HCT116 (cell line): ENCODE measurements around the gene SLC43A3. TPM values are rescaled to one million over a fixed set of nuclear protein-coding genes. Genes with fewer than 3 reads are reported as not detected.

Experiments used
- ATAC-seq: fragments of 200-7000 bp; cut with Tn5 transposase; 2 replicates; pipeline ENCODE4 v1.9.1; 2020; ENCODE audit warnings: mild to moderate bottlenecking, moderate library complexity
- BruUV-seq: library from RNA; stranded (reverse); fragments of 400-500 nt; replicated peaks from 2 replicates; lab custom pipeline; 2021; lab: Mats Ljungman, UMichigan
- CTCF ChIA-PET: fragments of 300-600 bp; sonication (Branson Sonifier 250); formaldehyde crosslinking; loops from one replicate; lab custom pipeline; 2021; ENCODE audit warnings: antibody characterized with exemption; lab: Charles Lee
- POLR2A ChIA-PET: fragments of 300-600, 350-600 bp; sonication (Branson Sonifier 250); formaldehyde crosslinking; loops from one replicate; lab custom pipeline; 2021; ENCODE audit warnings: antibody characterized with exemption; lab: Charles Lee
- RAD21 ChIA-PET, 2 experiments: fragments of 300-600 bp; sonication (Branson Sonifier 250); formaldehyde crosslinking; loops; one replicate each; lab custom pipeline; 2023; ENCODE audit warnings: low total read pairs in 2 of 2; ENCODE audit not compliant: uncharacterized antibody in 2 of 2, unreplicated experiment in 2 of 2, low non-redundant PET in 1 of 2; lab: Charles Lee
- DNase-seq: peaks from one replicate; pipeline ENCODE4 v3.0.0-alpha.2; 2010; ENCODE audit warnings: low read depth, low spot score
- H2AFZ ChIP-seq: fragments of 200-600 bp; shearing (Covaris generic), sonication (generic); 2 replicates; pipeline ENCODE4 v1.6.1; 2017; ENCODE audit warnings: low read depth, mixed run types, mixed read lengths, antibody characterized with exemption, low read length; ENCODE audit not compliant: poor library complexity, severe bottlenecking
- H3K27ac ChIP-seq: 2 replicates; pipeline ENCODE4 v1.5.1; 2012; ENCODE audit warnings: low read depth, low read length
- H3K27me3 ChIP-seq: fragments of 200-600 bp; sonication (generic); 2 replicates; pipeline ENCODE4 v1.6.1; 2016; ENCODE audit warnings: mixed run types, low read length, mixed read lengths; ENCODE audit not compliant: insufficient read depth
- H3K36me3 ChIP-seq, 2 experiments: fragments of 200-500 bp in 1 of 2; fragments of 200-600 bp in 1 of 2; sonication (Bioruptor generic) in 1 of 2; sonication (generic) in 1 of 2; 2 replicates each; pipeline versions ENCODE4 v1.5.1 to v1.6.1; 2014 to 2016; ENCODE audit warnings: low read length in 2 of 2, inconsistent platforms in 1 of 2, mixed read lengths in 1 of 2, mixed run types in 1 of 2; ENCODE audit not compliant: insufficient read depth in 2 of 2, control insufficient read depth in 1 of 2
- H3K4me1 ChIP-seq, 2 experiments: fragments of 200-600 bp in 1 of 2; sonication (generic) in 1 of 2; 2 replicates each; pipeline versions ENCODE4 v1.5.1 to v1.6.1; 2012 to 2017; ENCODE audit warnings: low read length in 2 of 2, inconsistent platforms in 1 of 2, mild to moderate bottlenecking in 1 of 2, mixed read lengths in 1 of 2, mixed run types in 1 of 2, moderate library complexity in 1 of 2; ENCODE audit not compliant: insufficient read depth in 2 of 2, control insufficient read depth in 1 of 2
- H3K4me2 ChIP-seq: fragments of 200-600 bp; sonication (generic); 2 replicates; pipeline ENCODE4 v1.6.1; 2017; ENCODE audit warnings: mixed run types, low read length, mixed read lengths
- H3K4me3 ChIP-seq, 2 experiments: fragments of 200-600 bp in 1 of 2; sonication (generic) in 1 of 2; replicated peaks in 1 of 2; 2 replicates each; pipeline ENCODE4 v1.5.1; 2011 to 2016; ENCODE audit warnings: low read length in 2 of 2, control low read depth in 1 of 2, low read depth in 1 of 2, mild to moderate bottlenecking in 1 of 2, mixed read lengths in 1 of 2, mixed run types in 1 of 2
- H3K79me2 ChIP-seq: fragments of 200-600 bp; sonication (generic); 2 replicates; pipeline ENCODE4 v1.6.1; 2017; ENCODE audit warnings: mild to moderate bottlenecking, mixed run types, low read length, moderate library complexity, mixed read lengths; ENCODE audit not compliant: insufficient read depth
- H3K9ac ChIP-seq: fragments of 200-600 bp; sonication (generic); 2 replicates; pipeline ENCODE4 v1.6.1; 2016; ENCODE audit warnings: low read length, mixed read lengths
- H3K9me2 ChIP-seq: fragments of 200-600 bp; sonication (generic), shearing (Covaris generic); 2 replicates; pipeline ENCODE4 v1.6.1; 2017; ENCODE audit warnings: mixed run types, mild to moderate bottlenecking, moderate library complexity; ENCODE audit not compliant: insufficient read depth
- H3K9me3 ChIP-seq, 2 experiments: fragments of 200-500 bp in 1 of 2; fragments of 200-600 bp in 1 of 2; sonication (Bioruptor generic) in 1 of 2; sonication (generic) in 1 of 2; 2 replicates each; pipeline ENCODE4 v1.6.1; 2014 to 2017; ENCODE audit warnings: low read length in 2 of 2, mixed read lengths in 2 of 2, inconsistent platforms in 1 of 2, low read depth in 1 of 2, mild to moderate bottlenecking in 1 of 2, mixed run types in 1 of 2, moderate library complexity in 1 of 2; ENCODE audit not compliant: control insufficient read depth in 1 of 2, insufficient read depth in 1 of 2
- H4K20me1 ChIP-seq: fragments of 200-600 bp; sonication (generic), shearing (Covaris generic); 2 replicates; pipeline ENCODE4 v1.6.1; 2017; ENCODE audit warnings: mixed run types, mild to moderate bottlenecking, moderate library complexity; ENCODE audit not compliant: insufficient read depth
- CBX3 ChIP-seq: IDR thresholded peaks from 2 replicates; pipeline ENCODE4 v1.6.1; 2012; ENCODE audit warnings: low read depth
- CEBPB ChIP-seq: IDR thresholded peaks from 2 replicates; pipeline ENCODE4 v1.6.1; 2012; ENCODE audit warnings: low read depth
- EGR1 ChIP-seq: IDR thresholded peaks from 2 replicates; pipeline ENCODE4 v1.6.1; 2012; ENCODE audit warnings: low read depth
- ELF1 ChIP-seq: IDR thresholded peaks from 2 replicates; pipeline ENCODE4 v1.6.1; 2012; ENCODE audit warnings: low read depth, borderline replicate concordance
- EZH2 ChIP-seq: fragments of 200-600 bp; sonication (generic); IDR thresholded peaks from 2 replicates; pipeline ENCODE4 v1.6.1; 2017; ENCODE audit warnings: antibody characterized with exemption, mixed run types
- EZH2phosphoT487 ChIP-seq: fragments of 200-600 bp; IDR thresholded peaks from 2 replicates; pipeline ENCODE4 v1.6.1; 2018; ENCODE audit warnings: antibody characterized with exemption, borderline replicate concordance
- FOSL1 ChIP-seq: IDR thresholded peaks from 2 replicates; pipeline ENCODE4 v1.6.1; 2012; ENCODE audit warnings: low read depth
- JUND ChIP-seq: IDR thresholded peaks from 2 replicates; pipeline ENCODE4 v1.6.1; 2012
- POLR2A ChIP-seq: IDR thresholded peaks from 2 replicates; pipeline ENCODE4 v1.7.0; 2011; ENCODE audit warnings: borderline replicate concordance; ENCODE audit not compliant: insufficient read depth, insufficient read length; ENCODE audit errors: extremely low read depth
- POLR2AphosphoS5 ChIP-seq: IDR thresholded peaks from 2 replicates; pipeline ENCODE4 v1.6.1; 2011; ENCODE audit warnings: mild to moderate bottlenecking, low read depth, low read length, moderate library complexity
- RAD21 ChIP-seq: IDR thresholded peaks from 2 replicates; pipeline ENCODE4 v1.6.1; 2012; ENCODE audit warnings: low read depth, mild to moderate bottlenecking
- SP1 ChIP-seq: IDR thresholded peaks from 2 replicates; pipeline ENCODE4 v1.6.1; 2012; ENCODE audit warnings: low read depth
- TCF7L2 ChIP-seq: IDR thresholded peaks from 2 replicates; pipeline ENCODE4 v1.7.0; 2011; ENCODE audit warnings: borderline replicate concordance, inconsistent platforms; ENCODE audit not compliant: insufficient read depth, insufficient read length; ENCODE audit errors: extremely low read depth
- YY1 ChIP-seq: IDR thresholded peaks from 2 replicates; pipeline ENCODE4 v1.6.1; 2011; ENCODE audit warnings: low read length, low read depth, moderate library complexity, mild to moderate bottlenecking; ENCODE audit not compliant: insufficient replicate concordance; ENCODE audit errors: extremely low read depth
- ZFX ChIP-seq: fragments of 450-650 bp; IDR thresholded peaks from 2 replicates; pipeline ENCODE4 v1.6.1; 2017
- ZNF274 ChIP-seq: fragments of 200-500 bp; sonication (Bioruptor generic); IDR thresholded peaks from 2 replicates; pipeline ENCODE4 v1.6.1; 2014; ENCODE audit warnings: mild to moderate bottlenecking, low read depth, low read length, inconsistent platforms
- intact Hi-C: fragments of 100-400 bp; cut with micrococcal nuclease; formaldehyde crosslinking; loops from 2 replicates; pipeline ENCODE4 v1.10.0; 2022
- total RNA-seq: library from RNA; stranded (reverse); gene quantifications from one replicate; pipeline ENCODE4 v1.2.1, GENCODE V29; 2021; ENCODE audit not compliant: unreplicated experiment
- TF ChIP-seq, protein P1 (sequence below): IDR thresholded peaks from 2 replicates; pipeline ENCODE4 v1.6.1; 2012
- TF ChIP-seq, protein P2 (sequence below): IDR thresholded peaks from 2 replicates; pipeline ENCODE4 v1.6.1; 2012; ENCODE audit warnings: low read depth
- TF ChIP-seq, protein P3 (sequence below): IDR thresholded peaks from 2 replicates; pipeline ENCODE4 v1.6.1; 2012
- TF ChIP-seq, protein P4 (sequence below): IDR thresholded peaks from 2 replicates; pipeline ENCODE4 v1.6.1; 2011; ENCODE audit warnings: mild to moderate bottlenecking, low read length, moderate library complexity; ENCODE audit not compliant: insufficient replicate concordance; ENCODE audit errors: extremely low read depth

Gene SLC43A3
- total RNA-seq, 1 experiment from 2014 or later: 36.9 TPM

DNA sequence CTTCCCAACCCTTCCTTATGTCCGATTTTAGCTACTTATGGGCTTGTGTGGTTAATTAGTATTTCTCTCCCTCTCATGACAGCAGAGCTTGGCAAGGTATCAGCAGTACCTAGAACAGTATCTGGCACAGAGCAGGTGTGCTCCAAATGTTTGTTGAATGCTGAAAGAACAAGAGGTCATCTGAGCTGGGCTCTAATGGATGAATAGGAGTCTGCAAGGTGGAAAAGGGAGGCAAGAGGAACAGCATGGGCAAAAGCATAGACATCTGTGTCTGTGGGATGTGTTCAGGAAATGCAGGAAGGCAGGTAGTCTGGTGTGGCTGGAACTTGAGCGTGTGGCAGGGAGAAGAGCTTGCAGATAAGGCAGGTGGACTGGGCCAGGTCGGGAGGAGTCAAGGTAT lies 65.0 kb downstream of the SLC43A3 start:
- H3K27ac ChIP-seq: no peak overlapping the region
- H3K9me3 ChIP-seq: no peaks in the 10 kb centered on the region
- CTCF ChIA-PET: interaction anchor here (1.6 kb wide), 1 partner anchor 12 kb away, joined by 3 read pairs; no protein-coding TSS in a partner anchor
- H3K4me3 ChIP-seq: no peak overlapping the region
- no peak for DNase-seq
- 0 out of 2 replicates have a peak, but pooled peaks cover 5% of the 10 kb centered on the region for H3K27me3 ChIP-seq
- no peak overlapping the region for H3K9ac ChIP-seq
- RAD21 ChIA-PET: no interaction called here
- no peak for ATAC-seq
- H3K4me2 ChIP-seq: no peak overlapping the region
- intact Hi-C loops: no loop called here
- H3K79me2 ChIP-seq: no peaks in the 10 kb centered on the region
- no peaks in the 10 kb centered on the region for H3K9me2 ChIP-seq
- no TSS peak for BruUV-seq
- H3K4me1 ChIP-seq: no peaks in the 10 kb centered on the region
- TF ChIP-seq ZNF274 (no peak), TCF7L2 (no peak), SP1 (no peak), CBX3 (no peak), POLR2A (no peak), EGR1 (no peak), ZFX (no peak), ELF1 (no peak), FOSL1 (no peak), JUND (no peak), YY1 (no peak), CEBPB (no peak), EZH2 (no peak), EZH2phosphoT487 (no peak), POLR2AphosphoS5 (no peak), RAD21 (no peak)
- TF ChIP-seq, protein P1, sequence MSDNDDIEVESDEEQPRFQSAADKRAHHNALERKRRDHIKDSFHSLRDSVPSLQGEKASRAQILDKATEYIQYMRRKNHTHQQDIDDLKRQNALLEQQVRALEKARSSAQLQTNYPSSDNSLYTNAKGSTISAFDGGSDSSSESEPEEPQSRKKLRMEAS: no peak
- TF ChIP-seq, protein P2, sequence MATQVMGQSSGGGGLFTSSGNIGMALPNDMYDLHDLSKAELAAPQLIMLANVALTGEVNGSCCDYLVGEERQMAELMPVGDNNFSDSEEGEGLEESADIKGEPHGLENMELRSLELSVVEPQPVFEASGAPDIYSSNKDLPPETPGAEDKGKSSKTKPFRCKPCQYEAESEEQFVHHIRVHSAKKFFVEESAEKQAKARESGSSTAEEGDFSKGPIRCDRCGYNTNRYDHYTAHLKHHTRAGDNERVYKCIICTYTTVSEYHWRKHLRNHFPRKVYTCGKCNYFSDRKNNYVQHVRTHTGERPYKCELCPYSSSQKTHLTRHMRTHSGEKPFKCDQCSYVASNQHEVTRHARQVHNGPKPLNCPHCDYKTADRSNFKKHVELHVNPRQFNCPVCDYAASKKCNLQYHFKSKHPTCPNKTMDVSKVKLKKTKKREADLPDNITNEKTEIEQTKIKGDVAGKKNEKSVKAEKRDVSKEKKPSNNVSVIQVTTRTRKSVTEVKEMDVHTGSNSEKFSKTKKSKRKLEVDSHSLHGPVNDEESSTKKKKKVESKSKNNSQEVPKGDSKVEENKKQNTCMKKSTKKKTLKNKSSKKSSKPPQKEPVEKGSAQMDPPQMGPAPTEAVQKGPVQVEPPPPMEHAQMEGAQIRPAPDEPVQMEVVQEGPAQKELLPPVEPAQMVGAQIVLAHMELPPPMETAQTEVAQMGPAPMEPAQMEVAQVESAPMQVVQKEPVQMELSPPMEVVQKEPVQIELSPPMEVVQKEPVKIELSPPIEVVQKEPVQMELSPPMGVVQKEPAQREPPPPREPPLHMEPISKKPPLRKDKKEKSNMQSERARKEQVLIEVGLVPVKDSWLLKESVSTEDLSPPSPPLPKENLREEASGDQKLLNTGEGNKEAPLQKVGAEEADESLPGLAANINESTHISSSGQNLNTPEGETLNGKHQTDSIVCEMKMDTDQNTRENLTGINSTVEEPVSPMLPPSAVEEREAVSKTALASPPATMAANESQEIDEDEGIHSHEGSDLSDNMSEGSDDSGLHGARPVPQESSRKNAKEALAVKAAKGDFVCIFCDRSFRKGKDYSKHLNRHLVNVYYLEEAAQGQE: no peak
- TF ChIP-seq, protein P3, sequence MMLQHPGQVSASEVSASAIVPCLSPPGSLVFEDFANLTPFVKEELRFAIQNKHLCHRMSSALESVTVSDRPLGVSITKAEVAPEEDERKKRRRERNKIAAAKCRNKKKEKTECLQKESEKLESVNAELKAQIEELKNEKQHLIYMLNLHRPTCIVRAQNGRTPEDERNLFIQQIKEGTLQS: no peak
- TF ChIP-seq, protein P4, sequence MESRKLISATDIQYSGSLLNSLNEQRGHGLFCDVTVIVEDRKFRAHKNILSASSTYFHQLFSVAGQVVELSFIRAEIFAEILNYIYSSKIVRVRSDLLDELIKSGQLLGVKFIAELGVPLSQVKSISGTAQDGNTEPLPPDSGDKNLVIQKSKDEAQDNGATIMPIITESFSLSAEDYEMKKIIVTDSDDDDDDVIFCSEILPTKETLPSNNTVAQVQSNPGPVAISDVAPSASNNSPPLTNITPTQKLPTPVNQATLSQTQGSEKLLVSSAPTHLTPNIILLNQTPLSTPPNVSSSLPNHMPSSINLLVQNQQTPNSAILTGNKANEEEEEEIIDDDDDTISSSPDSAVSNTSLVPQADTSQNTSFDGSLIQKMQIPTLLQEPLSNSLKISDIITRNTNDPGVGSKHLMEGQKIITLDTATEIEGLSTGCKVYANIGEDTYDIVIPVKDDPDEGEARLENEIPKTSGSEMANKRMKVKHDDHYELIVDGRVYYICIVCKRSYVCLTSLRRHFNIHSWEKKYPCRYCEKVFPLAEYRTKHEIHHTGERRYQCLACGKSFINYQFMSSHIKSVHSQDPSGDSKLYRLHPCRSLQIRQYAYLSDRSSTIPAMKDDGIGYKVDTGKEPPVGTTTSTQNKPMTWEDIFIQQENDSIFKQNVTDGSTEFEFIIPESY: no peak
- H4K20me1 ChIP-seq: no peaks in the 10 kb centered on the region
- POLR2A ChIA-PET: no interaction called here
- no peak overlapping the region for H2AFZ ChIP-seq
- no peaks in the 10 kb centered on the region for H3K36me3 ChIP-seq
